Measurements from ENCODE around the gene FAM117B.

The FAM117B gene

DNA sequence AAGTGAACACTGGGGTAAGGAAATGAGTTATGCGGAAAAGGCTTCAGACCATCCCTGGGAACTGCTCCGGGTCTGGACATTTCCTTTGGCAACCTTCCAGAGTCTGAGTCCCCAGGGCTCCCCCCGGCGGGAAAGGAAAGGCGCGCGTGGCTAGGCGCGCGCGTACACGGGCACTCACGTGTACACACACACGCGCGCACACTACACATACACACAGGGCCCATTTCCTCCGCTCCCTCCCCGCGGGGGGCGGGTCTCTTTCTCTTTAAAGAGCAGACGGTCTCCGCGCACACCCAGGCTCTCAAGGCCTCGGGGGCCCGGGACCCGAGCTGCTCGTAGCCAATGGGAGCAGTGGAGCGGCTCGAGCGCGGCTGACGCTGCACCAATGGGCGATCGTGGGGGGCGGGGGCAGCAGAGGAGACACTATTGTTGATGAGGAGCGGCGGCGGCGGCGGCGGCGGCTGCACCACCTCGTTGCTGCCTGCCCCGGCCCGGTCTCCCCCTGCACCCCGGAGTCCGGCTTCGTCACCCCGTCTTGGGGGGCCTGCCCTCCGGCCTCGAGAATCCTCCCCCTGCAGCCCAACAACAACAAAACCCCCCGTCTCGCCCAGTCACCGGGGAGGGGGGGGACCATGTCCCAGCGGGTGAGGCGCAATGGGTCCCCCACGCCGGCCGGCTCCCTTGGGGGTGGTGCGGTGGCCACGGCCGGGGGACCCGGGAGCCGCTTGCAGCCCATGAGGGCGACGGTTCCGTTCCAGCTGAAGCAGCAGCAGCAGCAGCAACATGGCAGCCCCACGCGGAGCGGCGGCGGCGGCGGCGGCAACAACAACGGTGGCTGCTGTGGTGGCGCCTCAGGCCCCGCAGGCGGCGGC, at the start of gene FAM117B:
Gene FAM117B, plus strand, starts transcription at position 414 of the 872 bp plus-strand sequence. Its CDS starts 219 bp downstream, at position 633.
- DNase-seq (ENCODE audit: low read depth in 2 of 2): peak; percentile 96 to 99

GRCh38 chr2:202588647-202589581, 45.9 kb upstream of the FAM117B start:
- peak; percentile 47 to 57 for DNase-seq (ENCODE audit: low read depth in 2 of 2)

GRCh38 chr2:202589582-202589949, 45.2 kb upstream of the FAM117B start:
- no peak for DNase-seq (ENCODE audit: low read depth in 2 of 2)

GRCh38 chr2:202592566-202592965, 42.2 kb upstream of the FAM117B start:
- no peak for DNase-seq (ENCODE audit: low read depth in 2 of 2)

DNA sequence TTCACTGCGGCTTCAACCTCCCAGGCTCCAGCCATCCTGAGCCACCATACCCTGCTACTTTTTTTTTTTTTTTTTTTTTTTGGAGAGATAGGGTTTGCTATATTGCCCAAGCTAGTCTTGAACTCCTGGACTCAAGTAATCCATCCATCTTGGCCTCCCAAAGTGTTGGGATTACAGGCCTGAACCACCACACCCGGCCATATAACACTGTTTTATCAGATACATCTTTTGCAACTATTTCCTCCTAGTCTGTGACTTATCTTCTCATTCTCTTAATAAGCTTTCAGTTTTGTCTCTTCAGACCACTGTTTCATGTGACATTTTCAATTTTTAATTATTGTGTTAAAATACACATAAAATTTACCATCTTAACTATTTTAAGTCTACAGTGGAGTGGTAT, 35.7 kb upstream of the FAM117B start:
- DNase-seq (ENCODE audit: low read depth in 2 of 2): no peak

DNA sequence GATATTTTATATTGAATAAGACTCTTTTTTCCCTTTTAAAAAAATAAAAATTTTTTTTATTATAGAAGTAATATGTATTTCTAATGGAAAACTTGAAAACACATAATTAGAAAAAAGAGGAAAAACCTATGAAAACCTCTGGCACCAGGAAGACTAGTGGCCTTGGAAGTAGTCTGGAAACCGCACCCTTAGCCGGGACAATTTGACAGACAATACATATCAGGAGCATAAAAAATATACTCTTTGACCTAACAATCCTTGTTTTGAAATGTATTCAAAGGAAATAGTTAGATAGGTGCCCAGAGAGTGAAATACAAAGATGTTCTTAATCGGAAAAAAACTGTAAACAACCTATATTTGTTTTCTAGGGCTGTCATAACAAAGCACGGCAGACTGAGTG, 34.9 kb upstream of the FAM117B start:
- no peak for DNase-seq (ENCODE audit: low read depth in 2 of 2)

- DNase-seq (ENCODE audit: low read depth in 2 of 2): no peak
Observed at GRCh38 chr2:202604699-202605098, 30.1 kb upstream of the FAM117B start.

GRCh38 chr2:202605174-202605573, 29.6 kb upstream of the FAM117B start:
- DNase-seq (ENCODE audit: low read depth in 2 of 2): no peak

DNA sequence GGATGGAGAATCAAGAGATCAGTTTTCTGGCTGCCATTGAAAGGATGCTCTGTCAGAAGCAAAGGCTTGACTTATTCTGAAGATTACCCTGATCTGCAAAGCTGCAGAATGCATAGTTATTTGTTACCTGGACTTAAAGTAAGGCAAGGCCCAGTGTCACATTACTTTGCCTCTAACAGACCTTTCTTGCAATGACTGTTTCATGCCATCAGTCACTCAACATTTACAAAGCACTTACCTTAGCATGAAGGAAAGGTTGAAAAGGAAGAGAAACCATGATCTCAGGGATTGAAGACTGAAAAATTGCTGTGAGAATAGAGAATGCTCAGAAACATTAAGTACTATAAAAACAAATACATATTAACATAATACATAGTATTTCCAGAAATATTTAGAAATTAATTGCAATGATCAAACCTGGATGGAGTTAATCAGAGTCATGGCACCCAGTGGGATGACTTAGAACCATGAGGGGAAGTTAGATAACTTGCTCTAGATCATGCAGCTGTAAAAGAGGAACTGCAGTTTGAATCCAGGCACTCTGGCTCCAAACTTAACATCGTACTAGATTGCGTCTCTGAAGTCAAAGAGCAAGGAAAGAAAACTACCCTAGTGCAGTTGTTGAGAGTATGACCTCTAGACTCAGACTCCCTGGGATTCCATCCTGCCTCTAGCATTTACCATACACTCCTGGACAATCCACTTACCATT, 26.5 kb upstream of the FAM117B start:
- DNase-seq (ENCODE audit: low read depth in 2 of 2): no peak

DNA sequence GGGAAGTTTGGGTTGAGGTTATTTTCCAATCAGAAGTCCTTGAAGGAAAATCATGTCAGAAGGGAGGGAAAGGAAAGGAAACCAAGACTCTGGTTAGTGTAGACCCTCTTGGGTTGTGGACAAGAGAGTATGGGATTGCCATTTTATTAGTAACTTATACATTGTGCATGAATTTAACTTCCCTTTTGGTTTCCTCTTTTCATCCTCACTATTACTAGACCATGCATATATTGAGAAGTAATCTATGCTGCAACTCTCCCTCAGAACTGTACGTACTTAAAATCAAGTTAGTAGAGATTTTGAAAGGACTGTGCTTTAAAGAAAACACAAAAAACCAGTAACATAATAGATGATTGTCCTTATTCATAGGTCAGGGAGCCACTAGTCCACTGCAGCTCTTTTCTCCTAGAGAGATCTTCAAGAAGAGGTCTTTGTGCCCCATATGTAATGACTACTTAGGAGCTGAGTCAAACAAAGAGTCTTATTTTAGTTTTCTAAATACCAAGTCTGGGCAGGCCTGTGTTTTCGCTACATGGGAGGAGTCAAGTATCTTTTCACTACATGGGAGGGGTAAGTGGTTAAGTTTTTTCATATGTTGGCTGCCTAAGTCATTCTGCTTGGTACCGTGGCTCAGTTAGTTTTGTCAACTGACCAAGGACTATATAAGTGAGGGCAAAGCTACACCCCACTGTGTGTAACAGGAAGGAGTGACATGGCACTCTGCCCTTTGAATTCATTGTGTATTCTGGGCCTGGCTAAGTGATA, 25.2 kb upstream of the FAM117B start:
- DNase-seq (ENCODE audit: low read depth in 2 of 2): no peak

DNA sequence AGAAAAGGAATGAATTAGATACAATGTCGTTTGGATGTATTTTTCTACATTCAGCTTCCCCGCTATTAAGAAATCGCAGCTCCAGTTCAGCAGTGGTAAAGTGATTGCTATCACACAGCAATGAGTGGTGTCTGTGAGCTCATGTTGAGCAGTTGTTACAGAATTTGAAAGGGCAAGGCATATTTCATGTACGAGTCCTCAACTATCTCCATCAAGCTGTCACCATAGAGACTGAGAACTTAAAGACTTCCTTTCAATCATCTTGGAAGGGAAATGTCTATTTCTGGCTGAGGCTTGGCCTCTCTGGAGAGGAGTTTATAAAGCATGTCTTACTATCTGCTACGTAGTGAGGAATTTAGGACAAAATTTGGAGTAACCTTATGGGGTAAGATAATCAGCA, 24.4 kb upstream of the FAM117B start:
- no peak for DNase-seq (ENCODE audit: low read depth in 2 of 2)

DNA sequence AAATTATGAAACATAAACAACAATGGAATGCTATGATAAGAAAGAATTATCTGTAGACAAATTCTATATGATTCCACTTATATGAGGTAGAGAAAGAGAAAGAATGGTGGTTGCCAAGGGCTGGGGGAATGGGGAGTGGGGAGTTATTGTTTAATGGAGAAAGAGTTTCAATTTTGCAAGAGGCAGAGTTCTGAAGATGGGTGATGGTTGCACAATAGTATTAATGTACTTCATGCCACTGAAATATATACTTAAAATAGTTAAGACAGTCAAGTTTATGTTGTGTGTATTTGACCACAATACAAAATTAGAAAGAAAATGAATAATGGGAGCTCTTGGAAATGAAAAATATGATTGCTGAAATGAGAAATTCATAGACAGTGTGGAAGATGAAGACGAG, 22.6 kb upstream of the FAM117B start:
- DNase-seq (ENCODE audit: low read depth in 2 of 2): no peak

DNA sequence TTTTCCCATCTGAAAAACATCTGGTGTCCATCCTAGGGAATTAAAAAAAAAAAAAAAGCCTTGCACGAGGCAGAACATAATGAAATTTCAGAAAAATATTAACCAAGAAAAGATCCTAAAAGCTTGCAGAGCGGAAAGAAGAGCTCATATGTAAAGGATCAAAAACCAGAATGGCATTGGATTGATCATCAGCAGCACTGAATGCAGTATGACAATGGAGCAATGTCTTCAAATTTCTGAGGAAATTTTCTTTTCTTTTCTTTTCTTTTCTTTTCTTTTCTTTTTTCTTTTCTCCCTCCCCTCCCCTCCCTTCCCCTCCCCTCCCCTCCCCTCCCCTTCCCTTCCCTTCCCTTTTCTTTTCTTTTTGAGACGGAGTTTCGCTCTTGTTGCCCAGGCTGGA, 21.3 kb upstream of the FAM117B start:
- DNase-seq (ENCODE audit: low read depth in 2 of 2): no peak

- DNase-seq (ENCODE audit: low read depth in 2 of 2): no peak
Observed at GRCh38 chr2:202624133-202624532, 10.6 kb upstream of the FAM117B start.

GRCh38 chr2:202627042-202627441, 7.7 kb upstream of the FAM117B start:
- DNase-seq (ENCODE audit: low read depth in 2 of 2): no peak

DNA sequence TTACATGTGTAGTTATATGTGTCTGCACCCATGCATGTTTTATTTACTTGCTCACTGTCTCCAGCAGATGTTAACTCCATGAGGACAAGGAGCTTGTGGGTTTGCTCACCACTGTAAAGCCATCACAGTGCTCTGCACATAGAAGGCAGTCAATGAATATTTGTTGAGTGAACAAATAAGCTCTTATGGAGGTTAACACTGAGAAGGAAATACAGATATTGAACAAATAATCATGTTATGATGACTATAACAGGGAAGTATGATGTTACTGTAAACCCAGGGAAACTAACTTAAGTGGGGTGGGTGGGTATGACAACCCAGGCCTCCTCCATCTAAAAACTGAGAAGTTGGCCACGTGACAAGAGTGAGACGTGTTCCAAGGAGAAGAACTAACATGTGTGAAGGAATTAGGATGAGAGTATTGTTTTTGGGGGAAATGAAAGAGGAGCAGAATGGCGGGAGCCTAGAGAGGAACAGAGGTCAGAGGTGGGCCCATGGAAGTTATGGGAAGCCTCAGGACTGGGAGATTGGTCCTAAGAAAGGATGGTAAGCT, 6.0 kb upstream of the FAM117B start:
- no peak for DNase-seq (ENCODE audit: low read depth in 2 of 2)

GRCh38 chr2:202632682-202633290, 2.0 kb upstream of the FAM117B start:
- no peak for DNase-seq (ENCODE audit: low read depth in 2 of 2)

DNA sequence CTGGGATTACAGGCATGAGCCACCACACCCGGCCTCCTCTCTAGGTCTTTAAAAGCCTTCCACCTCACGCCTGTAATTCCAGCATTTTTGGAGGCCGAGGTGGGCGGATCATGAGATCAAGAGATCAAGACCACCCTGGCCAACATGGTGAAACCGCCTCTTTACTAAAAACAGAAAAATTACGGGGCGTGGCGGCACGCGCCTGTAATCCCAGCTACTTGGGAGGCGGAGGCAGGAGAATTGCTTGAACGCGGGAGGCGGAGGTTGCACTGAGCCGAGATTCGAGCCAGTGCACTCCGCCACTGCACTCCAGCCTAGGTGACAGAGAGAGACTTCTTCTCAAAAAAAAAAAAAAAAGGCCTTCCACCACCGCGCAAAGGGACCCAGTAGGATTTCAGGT, 1.3 kb upstream of the FAM117B start:
- DNase-seq (ENCODE audit: low read depth in 2 of 2): no peak

- DNase-seq (ENCODE audit: low read depth in 2 of 2): peak; percentile 70 to 81
Observed at GRCh38 chr2:202635428-202636212, 851 bp downstream of the FAM117B start.

DNA sequence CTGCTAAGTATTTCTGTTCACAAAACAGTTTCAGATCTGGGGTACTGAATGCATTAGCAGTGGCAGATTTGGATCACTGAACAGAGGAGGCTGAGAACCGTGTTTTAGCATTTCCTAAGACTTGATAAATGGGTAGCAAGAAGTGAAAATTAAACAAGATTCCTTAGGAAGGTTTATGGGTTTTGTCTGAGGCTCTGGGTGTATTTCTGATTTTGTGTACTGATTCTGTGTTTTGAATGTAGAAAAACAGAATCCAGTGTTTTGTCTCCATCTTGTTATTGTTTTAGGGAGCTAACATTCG, 1.4 kb downstream of the FAM117B start:
- no peak for DNase-seq (ENCODE audit: low read depth in 2 of 2)

Data from stimulated activated CD4-positive, alpha-beta T cell treated with anti-CD3 and anti-CD28 coated beads, Interleukin-15, amount 100 ng/mL, for 48 hours (primary cell).